HEK293 (cell line): Measurements from ENCODE around the gene SERPINE2.

Experiments
- INSM2 ChIP-seq: fragments of 450-650 bp; formaldehyde crosslinking; IDR thresholded peaks from 2 replicates; pipeline ENCODE4 v1.5.1; 2016; ENCODE audit warnings: missing biosample characterization, missing genetic modification characterization
- SP2 ChIP-seq: fragments of 450-650 bp; formaldehyde crosslinking; IDR thresholded peaks from 2 replicates; pipeline ENCODE4 v1.5.1; 2016; ENCODE audit warnings: missing biosample characterization, missing genetic modification characterization
- ZNF138 ChIP-seq: fragments of 450-650 bp; formaldehyde crosslinking; IDR thresholded peaks from 2 replicates; pipeline ENCODE4 v1.5.1; 2016; ENCODE audit warnings: missing biosample characterization, missing genetic modification characterization, borderline replicate concordance
- ZNF140 ChIP-seq: fragments of 450-650 bp; formaldehyde crosslinking; IDR thresholded peaks from 2 replicates; pipeline ENCODE4 v1.5.1; 2016; ENCODE audit warnings: missing biosample characterization, missing genetic modification characterization
- ZNF274 ChIP-seq, 2 experiments: fragments of 200-500 bp in 1 of 2; fragments of 450-650 bp in 1 of 2; sonication (Bioruptor generic) in 1 of 2; formaldehyde crosslinking in 1 of 2; IDR thresholded peaks; 2 replicates each; pipeline versions ENCODE4 v1.5.1 to v1.6.1; 2014 to 2016; ENCODE audit warnings: borderline replicate concordance in 1 of 2, inconsistent platforms in 1 of 2, low read length in 1 of 2, missing biosample characterization in 1 of 2, missing genetic modification characterization in 1 of 2
- ZNF571 ChIP-seq: fragments of 450-650 bp; formaldehyde crosslinking; IDR thresholded peaks from 2 replicates; pipeline ENCODE4 v1.5.0; 2017; ENCODE audit warnings: missing biosample characterization, missing genetic modification characterization
- ZSCAN23 ChIP-seq: fragments of 450-650 bp; formaldehyde crosslinking; IDR thresholded peaks from 2 replicates; pipeline ENCODE4 v1.5.1; 2016; ENCODE audit warnings: missing biosample characterization, missing genetic modification characterization
- TF ChIP-seq, protein P1 (sequence below): fragments of 450-650 bp; formaldehyde crosslinking; IDR thresholded peaks from 2 replicates; pipeline ENCODE4 v1.5.1; 2016; ENCODE audit warnings: missing biosample characterization, missing genetic modification characterization
- TF ChIP-seq, protein P2 (sequence below): fragments of 450-650 bp; formaldehyde crosslinking; IDR thresholded peaks from 2 replicates; pipeline ENCODE4 v1.5.1; 2016; ENCODE audit warnings: missing biosample characterization, missing genetic modification characterization

DNA sequence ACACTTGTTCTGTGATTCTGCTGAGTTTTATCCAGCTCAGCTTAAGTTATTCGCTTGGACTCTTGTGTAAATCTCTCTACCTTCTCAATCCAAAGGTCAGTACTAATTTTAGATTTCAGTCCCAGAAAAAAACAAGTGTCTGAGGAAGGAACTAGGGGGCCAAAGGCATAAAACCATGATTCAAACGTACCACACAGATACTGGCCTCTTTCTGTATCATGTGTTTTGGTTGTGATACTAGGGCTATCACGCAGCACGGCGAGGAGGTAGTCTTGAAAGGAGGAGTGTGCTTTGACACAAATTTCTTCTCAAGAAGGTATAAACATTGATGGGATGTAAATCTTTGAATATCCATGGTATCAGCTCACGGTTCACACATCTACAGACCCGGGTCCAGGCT is 8.3 kb downstream of the SERPINE2 start:
- TF ChIP-seq, protein P1, sequence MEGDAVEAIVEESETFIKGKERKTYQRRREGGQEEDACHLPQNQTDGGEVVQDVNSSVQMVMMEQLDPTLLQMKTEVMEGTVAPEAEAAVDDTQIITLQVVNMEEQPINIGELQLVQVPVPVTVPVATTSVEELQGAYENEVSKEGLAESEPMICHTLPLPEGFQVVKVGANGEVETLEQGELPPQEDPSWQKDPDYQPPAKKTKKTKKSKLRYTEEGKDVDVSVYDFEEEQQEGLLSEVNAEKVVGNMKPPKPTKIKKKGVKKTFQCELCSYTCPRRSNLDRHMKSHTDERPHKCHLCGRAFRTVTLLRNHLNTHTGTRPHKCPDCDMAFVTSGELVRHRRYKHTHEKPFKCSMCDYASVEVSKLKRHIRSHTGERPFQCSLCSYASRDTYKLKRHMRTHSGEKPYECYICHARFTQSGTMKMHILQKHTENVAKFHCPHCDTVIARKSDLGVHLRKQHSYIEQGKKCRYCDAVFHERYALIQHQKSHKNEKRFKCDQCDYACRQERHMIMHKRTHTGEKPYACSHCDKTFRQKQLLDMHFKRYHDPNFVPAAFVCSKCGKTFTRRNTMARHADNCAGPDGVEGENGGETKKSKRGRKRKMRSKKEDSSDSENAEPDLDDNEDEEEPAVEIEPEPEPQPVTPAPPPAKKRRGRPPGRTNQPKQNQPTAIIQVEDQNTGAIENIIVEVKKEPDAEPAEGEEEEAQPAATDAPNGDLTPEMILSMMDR (tag by site-specific recombination): no peak
- TF ChIP-seq ZNF274 (IDR thresholded peaks at IDR 0.05; ENCODE audit: low read length) (no peak), ZNF274 (tag by site-specific recombination; IDR thresholded peaks at IDR 0.05; ENCODE audit: borderline replicate concordance) (no peak), ZNF140 (no peak), ZNF138 (tag by site-specific recombination) (no peak), INSM2 (tag by site-specific recombination) (no peak), ZSCAN23 (no peak), SP2 (no peak), ZNF571 (tag by site-specific recombination) (no peak)
- TF ChIP-seq, protein P2, sequence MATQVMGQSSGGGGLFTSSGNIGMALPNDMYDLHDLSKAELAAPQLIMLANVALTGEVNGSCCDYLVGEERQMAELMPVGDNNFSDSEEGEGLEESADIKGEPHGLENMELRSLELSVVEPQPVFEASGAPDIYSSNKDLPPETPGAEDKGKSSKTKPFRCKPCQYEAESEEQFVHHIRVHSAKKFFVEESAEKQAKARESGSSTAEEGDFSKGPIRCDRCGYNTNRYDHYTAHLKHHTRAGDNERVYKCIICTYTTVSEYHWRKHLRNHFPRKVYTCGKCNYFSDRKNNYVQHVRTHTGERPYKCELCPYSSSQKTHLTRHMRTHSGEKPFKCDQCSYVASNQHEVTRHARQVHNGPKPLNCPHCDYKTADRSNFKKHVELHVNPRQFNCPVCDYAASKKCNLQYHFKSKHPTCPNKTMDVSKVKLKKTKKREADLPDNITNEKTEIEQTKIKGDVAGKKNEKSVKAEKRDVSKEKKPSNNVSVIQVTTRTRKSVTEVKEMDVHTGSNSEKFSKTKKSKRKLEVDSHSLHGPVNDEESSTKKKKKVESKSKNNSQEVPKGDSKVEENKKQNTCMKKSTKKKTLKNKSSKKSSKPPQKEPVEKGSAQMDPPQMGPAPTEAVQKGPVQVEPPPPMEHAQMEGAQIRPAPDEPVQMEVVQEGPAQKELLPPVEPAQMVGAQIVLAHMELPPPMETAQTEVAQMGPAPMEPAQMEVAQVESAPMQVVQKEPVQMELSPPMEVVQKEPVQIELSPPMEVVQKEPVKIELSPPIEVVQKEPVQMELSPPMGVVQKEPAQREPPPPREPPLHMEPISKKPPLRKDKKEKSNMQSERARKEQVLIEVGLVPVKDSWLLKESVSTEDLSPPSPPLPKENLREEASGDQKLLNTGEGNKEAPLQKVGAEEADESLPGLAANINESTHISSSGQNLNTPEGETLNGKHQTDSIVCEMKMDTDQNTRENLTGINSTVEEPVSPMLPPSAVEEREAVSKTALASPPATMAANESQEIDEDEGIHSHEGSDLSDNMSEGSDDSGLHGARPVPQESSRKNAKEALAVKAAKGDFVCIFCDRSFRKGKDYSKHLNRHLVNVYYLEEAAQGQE (tag by site-specific recombination): no peak
